ENCODE measurements around the gene RSRC1.

GRCh38 chr3:158559504-158559903 is 449.6 kb downstream of the RSRC1 start:
- TF ChIP-seq CTCF (conservative IDR thresholded peaks at IDR 0.05; ENCODE audit: low read length) (no peak), EZH2phosphoT487 (IDR thresholded peaks at IDR 0.05; ENCODE audit: borderline replicate concordance, low read depth, low read length) (no peak)
